Adrenal gland (tissue), 12 donors: ENCODE measurements around the gene CELSR2. TPM values are rescaled to one million over a fixed set of nuclear protein-coding genes. Genes with fewer than 3 reads are reported as not detected.

ENCODE experiments used
- DNase-seq, 7 donors: peaks; one replicate each; pipeline ENCODE4 v3.0.0-alpha.2; 2019 to 2020
- H3K27ac ChIP-seq, 5 donors: fragments of 200-600 bp; sonication (generic) in 4 of 5; 1 replicate in 3 of 5; 2 replicates in 2 of 5; pipeline versions ENCODE4 v1.5.1 to v1.8.0; 2016 to 2020; ENCODE audit warnings: mild to moderate bottlenecking in 1 of 5
- H3K27me3 ChIP-seq: fragments of 200-600 bp; 2 replicates; pipeline ENCODE4 v1.8.0; 2021
- H3K36me3 ChIP-seq, 2 donors: fragments of 200-600 bp; replicated peaks in 1 of 2; 1 replicate in 1 of 2; 2 replicates in 1 of 2; pipeline versions ENCODE4 v1.5.1 to v1.8.0; 2018 to 2022
- H3K4me1 ChIP-seq, 2 donors: fragments of 200-600 bp; replicated peaks in 1 of 2; 1 replicate in 1 of 2; 2 replicates in 1 of 2; pipeline versions ENCODE4 v1.5.1 to v1.8.0; 2018 to 2021
- H3K4me3 ChIP-seq, 4 donors: fragments of 200-600 bp; sonication (generic) in 3 of 4; one replicate each; pipeline ENCODE4 v1.5.1; 2016 to 2018
- H3K9me3 ChIP-seq, 3 donors: fragments of 200-600 bp; sonication (generic) in 1 of 3; replicated peaks in 1 of 3; 1 replicate in 2 of 3; 2 replicates in 1 of 3; pipeline versions ENCODE4 v1.5.1 to v1.8.0; 2016 to 2021
- POLR2A ChIP-seq, 2 donors: fragments of 450-650 bp; IDR thresholded peaks; one replicate each; pipeline ENCODE4 v1.6.1; 2017; ENCODE audit warnings: antibody characterized with exemption in 2 of 2, mild to moderate bottlenecking in 2 of 2, moderate library complexity in 1 of 2
- WGBS, 4 donors: extraction: QIAGEN DNeasy Blood & Tissue Kit in 2 of 4; methylation state at CpG; one replicate each; pipeline versions ENCODE4 v1.1.5 to v1.1.7; 2013 to 2017; 5-methylcytosine and 5-hydroxymethylcytosine counted together
- intact Hi-C, 2 donors: fragments of 100-400 bp; cut with DNase I; formaldehyde crosslinking; loops; one replicate each; pipeline versions ENCODE4 v1.14.1 to v1.15.0; 2022 to 2023
- polyA plus RNA-seq, 3 donors: library from polyadenylated mRNA; stranded (reverse); fragments of 200-250 nt in 2 of 3; fragments of 350-450 nt in 1 of 3; fragmentation: Illumina TruSeq in 1 of 3; extraction: RNeasy Lipid Tissue Mini Kit (QIAGEN cat#74804) in 1 of 3; gene quantifications; one replicate each; pipeline ENCODE4 v1.2.3, GENCODE V29; 2013 to 2014
- total RNA-seq, 9 donors: library from RNA; depleted of rRNA in 4 of 9; stranded (reverse); fragments of >200 nt in 4 of 9; fragments of 120-200 nt in 1 of 9; fragmentation: NEBNext Ultra II Directional in 1 of 9; extraction: Animal tissue kit (Norgen Biotek cat#: 25700) in 1 of 9; gene quantifications; one replicate each; pipeline versions ENCODE4 v1.1.0 to v1.2.4, GENCODE V29; 2013 to 2023
- TF ChIP-seq, protein P1 (sequence below), 6 experiments: fragments of 450-650 bp in 4 of 6; fragments of 200-600 bp in 2 of 6; sonication (generic) in 1 of 6; IDR thresholded peaks; 1 replicate in 5 of 6; 2 replicates in 1 of 6; pipeline versions ENCODE4 v1.5.1 to v1.8.0; 2016 to 2021; ENCODE audit warnings: antibody characterized with exemption in 6 of 6, mild to moderate bottlenecking in 2 of 6, moderate library complexity in 1 of 6
- donor health status: healthy with polysubstance abuse.
- donor health status: Bipolar disorder and iron deficiency.
- donor health status: DM: yes; HTN: yes; CAD: no.
- donor health status: DM: no; HTN: no; CAD: no.
- donor health status: DM: no; HTN: no; CAD: no.
- donor health status: DM: yes; HTN: yes; CAD: no.

The CELSR2 gene
- total and polyA plus RNA-seq, 12 donors, result 0.89 to 9.1 (median 5.1) TPM

DNA sequence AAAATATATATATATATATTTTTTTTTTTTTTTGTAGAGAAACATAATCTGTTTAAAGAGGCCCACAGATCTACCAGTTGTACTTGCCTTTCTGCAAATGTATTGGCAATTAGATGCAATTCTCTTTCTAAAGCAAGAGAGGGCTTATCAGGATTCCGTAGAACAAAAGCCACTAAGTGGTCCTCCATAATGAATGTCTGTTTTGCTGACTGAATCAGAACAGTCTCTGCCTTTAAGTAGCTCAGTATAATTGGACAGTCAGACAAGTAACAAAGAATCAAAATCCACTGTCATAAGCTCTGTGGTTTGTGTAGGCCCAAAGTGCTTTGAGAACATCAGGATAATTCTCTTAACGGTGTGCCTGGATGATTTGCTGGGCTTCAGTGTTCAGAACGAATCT, 18.3 kb upstream of the CELSR2 start:
- H3K9me3 ChIP-seq, result no peaks in the 10 kb centered on the region
- no peak overlapping the region for H3K4me3 ChIP-seq
- no peaks in the 10 kb centered on the region for H3K27me3 ChIP-seq
- no peak for DNase-seq
- intact Hi-C loops, result no loop called here
- H3K4me1 ChIP-seq, result no peaks in the 10 kb centered on the region
- 74 to 85% (median 79%) methylated on average over 3 of the region's 3 CpGs for WGBS, 4 donors
- no peak for TF ChIP-seq POLR2A (IDR thresholded peaks at IDR 0.05)
- TF ChIP-seq, protein P1, sequence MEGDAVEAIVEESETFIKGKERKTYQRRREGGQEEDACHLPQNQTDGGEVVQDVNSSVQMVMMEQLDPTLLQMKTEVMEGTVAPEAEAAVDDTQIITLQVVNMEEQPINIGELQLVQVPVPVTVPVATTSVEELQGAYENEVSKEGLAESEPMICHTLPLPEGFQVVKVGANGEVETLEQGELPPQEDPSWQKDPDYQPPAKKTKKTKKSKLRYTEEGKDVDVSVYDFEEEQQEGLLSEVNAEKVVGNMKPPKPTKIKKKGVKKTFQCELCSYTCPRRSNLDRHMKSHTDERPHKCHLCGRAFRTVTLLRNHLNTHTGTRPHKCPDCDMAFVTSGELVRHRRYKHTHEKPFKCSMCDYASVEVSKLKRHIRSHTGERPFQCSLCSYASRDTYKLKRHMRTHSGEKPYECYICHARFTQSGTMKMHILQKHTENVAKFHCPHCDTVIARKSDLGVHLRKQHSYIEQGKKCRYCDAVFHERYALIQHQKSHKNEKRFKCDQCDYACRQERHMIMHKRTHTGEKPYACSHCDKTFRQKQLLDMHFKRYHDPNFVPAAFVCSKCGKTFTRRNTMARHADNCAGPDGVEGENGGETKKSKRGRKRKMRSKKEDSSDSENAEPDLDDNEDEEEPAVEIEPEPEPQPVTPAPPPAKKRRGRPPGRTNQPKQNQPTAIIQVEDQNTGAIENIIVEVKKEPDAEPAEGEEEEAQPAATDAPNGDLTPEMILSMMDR (IDR thresholded peaks at IDR 0.05), result no peak
- peaks cover 0 to 85% of the 10 kb centered on the region in 2 donors for H3K36me3 ChIP-seq
- H3K27ac ChIP-seq, result no peak overlapping the region

DNA sequence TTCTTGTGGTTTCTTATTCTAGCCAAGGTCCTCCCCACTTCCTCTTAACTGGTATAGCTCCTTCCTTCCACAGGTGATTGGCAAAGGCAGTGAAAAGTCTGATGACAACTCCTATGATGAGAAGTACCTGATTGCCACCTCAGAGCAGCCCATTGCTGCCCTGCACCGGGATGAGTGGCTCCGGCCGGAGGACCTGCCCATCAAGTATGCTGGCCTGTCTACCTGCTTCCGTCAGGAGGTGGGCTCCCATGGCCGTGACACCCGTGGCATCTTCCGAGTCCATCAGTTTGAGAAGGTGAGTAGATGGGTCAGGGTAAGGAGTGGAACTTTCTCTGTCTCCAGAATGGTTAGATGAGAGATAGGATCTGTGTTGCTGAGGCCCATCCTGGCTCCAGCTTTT, 14.2 kb upstream of the CELSR2 start:
- 40 to 96% (median 92%) methylated on average over 1 to 7 of the region's 7 CpGs; no CpG with 5 or more reads in 1 of the 4 donors for WGBS, 4 donors
- peaks cover 0 to under 1% of the 10 kb centered on the region in 2 donors for H3K4me1 ChIP-seq
- H3K27ac ChIP-seq, result no peak overlapping the region
- no peaks in the 10 kb centered on the region for H3K27me3 ChIP-seq
- H3K9me3 ChIP-seq, result no peaks in the 10 kb centered on the region
- H3K36me3 ChIP-seq, result peaks cover 0 to 86% of the 10 kb centered on the region in 2 donors
- intact Hi-C loops, result no loop called here
- H3K4me3 ChIP-seq, result no peak overlapping the region
- peak in 1 of 7 donors; percentile 30 for DNase-seq
- TF ChIP-seq, protein P1 (IDR thresholded peaks at IDR 0.05), result no peak
- no peak for TF ChIP-seq POLR2A (IDR thresholded peaks at IDR 0.05)

DNA sequence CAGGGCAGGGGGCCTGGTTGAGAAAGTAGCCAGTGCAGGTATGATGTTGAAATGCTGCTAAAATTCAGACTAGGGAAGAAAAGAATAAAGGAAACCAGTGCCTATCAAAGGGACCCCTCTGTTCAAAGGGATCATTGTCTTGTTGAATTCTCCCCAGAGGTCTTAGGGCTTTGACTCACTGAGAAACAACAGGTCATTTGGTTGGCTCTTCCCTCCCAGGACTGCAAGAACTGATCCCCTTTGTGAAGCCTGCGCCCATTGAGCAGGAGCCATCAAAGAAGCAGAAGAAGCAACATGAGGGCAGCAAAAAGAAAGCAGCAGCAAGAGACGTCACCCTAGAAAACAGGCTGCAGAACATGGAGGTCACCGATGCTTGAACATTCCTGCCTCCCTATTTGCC, 11.8 kb upstream of the CELSR2 start:
- intact Hi-C loops, result no loop called here
- WGBS, 4 donors, result 89 to 97% (median 92%) methylated on average over 3 of the region's 3 CpGs
- H3K36me3 ChIP-seq, result peaks cover 0 to 62% of the 10 kb centered on the region in 2 donors
- TF ChIP-seq, protein P1 (IDR thresholded peaks at IDR 0.05), result no peak
- no peak for TF ChIP-seq POLR2A (IDR thresholded peaks at IDR 0.05)
- no peaks in the 10 kb centered on the region for H3K27me3 ChIP-seq
- no peaks in the 10 kb centered on the region for H3K9me3 ChIP-seq
- no peak overlapping the region for H3K27ac ChIP-seq
- no peak for DNase-seq
- H3K4me3 ChIP-seq, result no peak overlapping the region
- H3K4me1 ChIP-seq, result peaks cover 8 to 16% of the 10 kb centered on the region in 2 donors

DNA sequence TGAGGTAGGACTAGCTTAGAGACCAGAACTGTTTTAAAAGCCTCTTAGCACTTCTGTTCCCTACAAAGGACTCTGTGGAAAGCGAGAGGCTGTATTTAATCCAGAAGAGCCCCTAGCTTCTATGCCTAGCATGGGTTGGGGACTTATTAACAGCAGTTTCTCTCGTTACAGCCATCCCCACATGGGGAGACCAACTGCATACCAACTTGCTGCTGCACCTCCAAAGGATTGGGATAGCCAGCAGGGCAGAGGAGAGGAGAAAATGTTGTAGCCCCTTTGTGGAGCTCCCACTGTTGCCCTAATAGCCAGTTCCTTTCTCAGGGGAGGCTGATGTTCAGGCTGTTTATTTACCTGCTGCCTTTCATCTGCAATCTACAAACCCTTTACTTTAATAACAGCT, 11.0 kb upstream of the CELSR2 start:
- peaks cover 8 to 16% of the 10 kb centered on the region in 2 donors for H3K4me1 ChIP-seq
- peaks cover 0 to 53% of the 10 kb centered on the region in 2 donors for H3K36me3 ChIP-seq
- no peak overlapping the region for H3K4me3 ChIP-seq
- intact Hi-C loops, result no loop called here
- H3K9me3 ChIP-seq, result no peaks in the 10 kb centered on the region
- H3K27ac ChIP-seq, result no peak overlapping the region
- no peak for TF ChIP-seq POLR2A (IDR thresholded peaks at IDR 0.05)
- TF ChIP-seq, protein P1 (IDR thresholded peaks at IDR 0.05), result no peak
- peak in 1 of 7 donors; percentile 21 for DNase-seq
- 93 to 100% (median 94%) methylated on average over 2 of the region's 2 CpGs for WGBS, 4 donors
- no peaks in the 10 kb centered on the region for H3K27me3 ChIP-seq
